ENCODE measurements around the gene MYO15A.

The MYO15A gene

DNA sequence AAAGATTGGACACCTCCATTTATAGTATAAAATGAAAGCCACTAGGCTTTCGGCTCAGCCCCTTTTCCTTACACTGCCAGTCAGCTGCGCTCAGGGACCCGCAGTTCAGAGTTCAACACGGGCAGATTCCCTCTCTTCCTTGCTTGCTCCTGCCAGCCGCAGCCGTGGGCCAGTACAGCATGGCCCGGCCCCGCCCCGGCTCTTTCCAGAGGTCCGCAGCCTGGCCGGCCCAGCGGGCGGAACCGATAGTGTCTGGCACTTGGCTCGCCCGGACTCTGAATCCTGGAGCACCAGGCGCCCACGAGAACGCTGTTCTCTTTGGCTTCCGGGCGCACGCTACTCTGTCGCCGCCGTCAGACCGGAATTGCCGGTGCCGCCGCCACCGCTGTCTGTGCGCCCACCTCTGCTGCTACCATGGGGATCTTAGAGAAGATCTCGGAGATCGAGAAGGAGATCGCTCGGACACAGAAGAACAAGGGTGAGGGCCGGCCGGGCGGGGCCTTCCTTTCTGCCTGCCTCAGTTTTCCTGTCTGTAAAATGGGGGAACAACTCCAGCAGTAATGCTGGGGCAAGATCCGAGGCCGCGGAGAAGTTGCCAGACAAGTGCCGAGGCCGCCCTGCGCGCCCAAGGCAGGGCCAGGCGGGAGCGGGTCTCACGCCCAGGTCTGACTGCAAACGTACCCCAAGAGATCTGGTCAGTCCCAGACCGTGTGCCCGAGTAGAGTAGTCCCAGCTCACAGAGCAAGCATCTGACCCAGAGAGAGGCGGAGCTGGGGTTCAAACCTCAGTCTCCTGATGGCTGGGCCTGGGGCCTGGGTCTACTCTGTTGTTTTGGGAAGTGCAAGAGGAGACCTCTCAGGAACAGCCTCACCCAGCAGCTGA is 20.7 kb upstream of the MYO15A start, which contains the start of gene DRG2 (continued):
- TF ChIP-seq KLF7 (tag by site-specific recombination; IDR thresholded peaks at IDR 0.05; ENCODE audit: borderline replicate concordance) (peak; percentile 97), ZSCAN5A (tag by site-specific recombination; IDR thresholded peaks at IDR 0.05) (peak; percentile 98), BCL11A (tag by site-specific recombination; IDR thresholded peaks at IDR 0.05; ENCODE audit: low read depth) (peak; percentile 94), ZNF391 (tag by site-specific recombination; IDR thresholded peaks at IDR 0.05; ENCODE audit: borderline replicate concordance, low read depth) (peak; percentile 99; the same call in 1 of the 2 replicates), ZNF175 (tag by site-specific recombination; IDR thresholded peaks at IDR 0.05) (no peak), MEIS1 (CRISPR knock-in tag; IDR thresholded peaks at IDR 0.05; ENCODE audit: borderline replicate concordance) (no peak), ZSCAN30 (tag by site-specific recombination; IDR thresholded peaks at IDR 0.05) (peak; percentile 99), ZNF610 (tag by site-specific recombination; IDR thresholded peaks at IDR 0.05; ENCODE audit: borderline replicate concordance) (peak; percentile 89), ZNF26 (tag by site-specific recombination; IDR thresholded peaks at IDR 0.05) (no peak), ZNF513 (tag by site-specific recombination; IDR thresholded peaks at IDR 0.05) (no peak), ZNF843 (tag by site-specific recombination; IDR thresholded peaks at IDR 0.05) (peak; percentile 84), ZNF239 (tag by site-specific recombination; IDR thresholded peaks at IDR 0.05) (peak; percentile 80; the same call in 1 of the 2 replicates), BCL11B (tag by site-specific recombination; IDR thresholded peaks at IDR 0.05; ENCODE audit: low read depth) (peak; percentile 84), KLF16 (tag by site-specific recombination; IDR thresholded peaks at IDR 0.05) (peak; percentile 99), ZNF2 (tag by site-specific recombination; IDR thresholded peaks at IDR 0.05) (peak; percentile 96; the same call in 1 of the 2 replicates), AEBP2 (tag by site-specific recombination; IDR thresholded peaks at IDR 0.05; ENCODE audit: borderline replicate concordance) (peak; percentile 68; the same call in 1 of the 2 replicates), HOXD13 (CRISPR knock-in tag; IDR thresholded peaks at IDR 0.05; ENCODE audit: borderline replicate concordance) (no peak), ZNF639 (tag by site-specific recombination; IDR thresholded peaks at IDR 0.05) (peak; percentile 99), ZFP69B (tag by site-specific recombination; IDR thresholded peaks at IDR 0.05) (peak; percentile 94)
- TF ChIP-seq, protein P1, sequence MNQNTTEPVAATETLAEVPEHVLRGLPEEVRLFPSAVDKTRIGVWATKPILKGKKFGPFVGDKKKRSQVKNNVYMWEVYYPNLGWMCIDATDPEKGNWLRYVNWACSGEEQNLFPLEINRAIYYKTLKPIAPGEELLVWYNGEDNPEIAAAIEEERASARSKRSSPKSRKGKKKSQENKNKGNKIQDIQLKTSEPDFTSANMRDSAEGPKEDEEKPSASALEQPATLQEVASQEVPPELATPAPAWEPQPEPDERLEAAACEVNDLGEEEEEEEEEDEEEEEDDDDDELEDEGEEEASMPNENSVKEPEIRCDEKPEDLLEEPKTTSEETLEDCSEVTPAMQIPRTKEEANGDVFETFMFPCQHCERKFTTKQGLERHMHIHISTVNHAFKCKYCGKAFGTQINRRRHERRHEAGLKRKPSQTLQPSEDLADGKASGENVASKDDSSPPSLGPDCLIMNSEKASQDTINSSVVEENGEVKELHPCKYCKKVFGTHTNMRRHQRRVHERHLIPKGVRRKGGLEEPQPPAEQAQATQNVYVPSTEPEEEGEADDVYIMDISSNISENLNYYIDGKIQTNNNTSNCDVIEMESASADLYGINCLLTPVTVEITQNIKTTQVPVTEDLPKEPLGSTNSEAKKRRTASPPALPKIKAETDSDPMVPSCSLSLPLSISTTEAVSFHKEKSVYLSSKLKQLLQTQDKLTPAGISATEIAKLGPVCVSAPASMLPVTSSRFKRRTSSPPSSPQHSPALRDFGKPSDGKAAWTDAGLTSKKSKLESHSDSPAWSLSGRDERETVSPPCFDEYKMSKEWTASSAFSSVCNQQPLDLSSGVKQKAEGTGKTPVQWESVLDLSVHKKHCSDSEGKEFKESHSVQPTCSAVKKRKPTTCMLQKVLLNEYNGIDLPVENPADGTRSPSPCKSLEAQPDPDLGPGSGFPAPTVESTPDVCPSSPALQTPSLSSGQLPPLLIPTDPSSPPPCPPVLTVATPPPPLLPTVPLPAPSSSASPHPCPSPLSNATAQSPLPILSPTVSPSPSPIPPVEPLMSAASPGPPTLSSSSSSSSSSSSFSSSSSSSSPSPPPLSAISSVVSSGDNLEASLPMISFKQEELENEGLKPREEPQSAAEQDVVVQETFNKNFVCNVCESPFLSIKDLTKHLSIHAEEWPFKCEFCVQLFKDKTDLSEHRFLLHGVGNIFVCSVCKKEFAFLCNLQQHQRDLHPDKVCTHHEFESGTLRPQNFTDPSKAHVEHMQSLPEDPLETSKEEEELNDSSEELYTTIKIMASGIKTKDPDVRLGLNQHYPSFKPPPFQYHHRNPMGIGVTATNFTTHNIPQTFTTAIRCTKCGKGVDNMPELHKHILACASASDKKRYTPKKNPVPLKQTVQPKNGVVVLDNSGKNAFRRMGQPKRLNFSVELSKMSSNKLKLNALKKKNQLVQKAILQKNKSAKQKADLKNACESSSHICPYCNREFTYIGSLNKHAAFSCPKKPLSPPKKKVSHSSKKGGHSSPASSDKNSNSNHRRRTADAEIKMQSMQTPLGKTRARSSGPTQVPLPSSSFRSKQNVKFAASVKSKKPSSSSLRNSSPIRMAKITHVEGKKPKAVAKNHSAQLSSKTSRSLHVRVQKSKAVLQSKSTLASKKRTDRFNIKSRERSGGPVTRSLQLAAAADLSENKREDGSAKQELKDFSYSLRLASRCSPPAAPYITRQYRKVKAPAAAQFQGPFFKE (tag by site-specific recombination; IDR thresholded peaks at IDR 0.05; ENCODE audit: borderline replicate concordance), result no peak
- TF ChIP-seq, protein P2, sequence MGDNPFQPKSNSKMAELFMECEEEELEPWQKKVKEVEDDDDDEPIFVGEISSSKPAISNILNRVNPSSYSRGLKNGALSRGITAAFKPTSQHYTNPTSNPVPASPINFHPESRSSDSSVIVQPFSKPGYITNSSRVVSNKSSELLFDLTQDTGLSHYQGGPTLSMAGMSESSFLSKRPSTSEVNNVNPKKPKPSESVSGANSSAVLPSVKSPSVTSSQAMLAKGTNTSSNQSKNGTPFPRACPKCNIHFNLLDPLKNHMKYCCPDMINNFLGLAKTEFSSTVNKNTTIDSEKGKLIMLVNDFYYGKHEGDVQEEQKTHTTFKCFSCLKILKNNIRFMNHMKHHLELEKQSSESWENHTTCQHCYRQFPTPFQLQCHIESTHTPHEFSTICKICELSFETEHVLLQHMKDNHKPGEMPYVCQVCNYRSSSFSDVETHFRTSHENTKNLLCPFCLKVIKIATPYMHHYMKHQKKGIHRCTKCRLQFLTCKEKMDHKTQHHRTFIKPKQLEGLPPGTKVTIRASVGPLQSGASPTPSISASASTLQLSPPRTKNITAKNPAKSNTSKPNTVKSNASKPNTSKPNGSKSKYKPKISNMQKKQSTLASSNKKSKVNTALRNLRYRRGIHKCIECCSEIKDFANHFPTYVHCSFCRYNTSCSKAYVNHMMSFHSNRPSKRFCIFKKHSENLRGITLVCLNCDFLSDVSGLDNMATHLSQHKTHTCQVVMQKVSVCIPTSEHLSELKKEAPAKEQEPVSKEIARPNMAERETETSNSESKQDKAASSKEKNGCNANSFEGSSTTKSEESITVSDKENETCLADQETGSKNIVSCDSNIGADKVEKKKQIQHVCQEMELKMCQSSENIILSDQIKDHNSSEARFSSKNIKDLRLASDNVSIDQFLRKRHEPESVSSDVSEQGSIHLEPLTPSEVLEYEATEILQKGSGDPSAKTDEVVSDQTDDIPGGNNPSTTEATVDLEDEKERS (tag by site-specific recombination; IDR thresholded peaks at IDR 0.05), result peak; percentile 84

Data from HEK293 (cell line).